NCI-H2171 treated with DMSO at 0.1 percent for 48 hours (cell line): ENCODE results near the gene KCNE3.

Source experiments
- DNase-seq: peaks from one replicate; lab custom pipeline; 2025; lab: John Stamatoyannopoulos, UW

KCNE3 gene

DNA sequence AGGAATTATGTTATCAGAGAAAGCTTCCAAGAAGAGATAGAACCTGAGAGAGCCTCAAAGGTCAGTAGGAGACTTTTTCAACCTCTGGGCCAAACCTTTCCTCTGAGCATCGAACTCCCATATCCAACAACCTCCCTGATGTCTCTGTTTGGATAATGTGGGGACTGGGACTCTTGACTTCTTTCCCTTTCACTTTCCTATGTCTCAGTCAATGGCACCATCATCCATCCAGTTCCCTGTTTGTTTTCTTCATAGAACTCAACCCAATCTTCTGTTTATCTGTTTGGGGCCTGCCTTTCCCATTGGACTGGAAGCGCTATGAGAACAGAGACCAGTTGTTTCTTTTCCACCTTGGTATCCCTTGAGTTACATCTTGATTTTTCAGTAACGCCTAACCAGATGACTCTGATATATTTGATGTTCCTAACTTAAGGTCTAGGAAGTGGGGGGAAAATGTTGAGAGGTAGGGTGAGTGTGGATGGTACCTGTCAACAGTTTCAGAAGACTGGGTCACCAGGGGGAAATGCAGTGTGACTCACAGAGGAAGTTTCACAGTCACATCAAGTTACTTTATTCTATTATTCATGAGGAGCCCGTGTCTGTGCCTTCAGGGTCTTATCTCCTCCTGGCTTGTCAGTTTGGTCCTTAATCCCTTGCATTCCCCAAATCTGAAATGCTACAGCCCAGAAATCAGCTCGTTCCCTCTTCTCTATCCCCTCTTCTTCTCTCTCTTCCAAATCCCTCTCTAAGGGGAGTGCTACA lies 4.5 kb upstream of the KCNE3 start:
- DNase-seq: no peak

DNA sequence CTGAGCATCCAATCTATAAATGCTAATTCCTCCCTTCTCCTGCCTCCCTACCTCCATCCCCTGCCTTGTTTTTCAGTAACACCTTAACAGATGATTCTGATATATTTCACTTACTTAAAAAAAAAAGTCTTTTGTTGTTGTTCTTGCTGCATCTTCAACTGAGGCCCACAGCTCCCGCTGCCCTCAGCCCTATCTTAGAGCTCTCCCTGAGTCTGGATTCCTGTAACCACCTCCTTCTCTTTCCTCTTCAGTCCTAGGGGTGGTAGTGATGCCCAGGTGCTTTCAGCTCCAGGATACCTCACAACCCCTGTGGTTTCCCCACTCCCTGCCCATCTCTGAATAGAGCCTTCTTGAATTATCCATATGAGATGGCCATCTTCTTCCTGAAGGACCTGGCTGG lies 3.7 kb upstream of the KCNE3 start:
- no peak for DNase-seq

DNA sequence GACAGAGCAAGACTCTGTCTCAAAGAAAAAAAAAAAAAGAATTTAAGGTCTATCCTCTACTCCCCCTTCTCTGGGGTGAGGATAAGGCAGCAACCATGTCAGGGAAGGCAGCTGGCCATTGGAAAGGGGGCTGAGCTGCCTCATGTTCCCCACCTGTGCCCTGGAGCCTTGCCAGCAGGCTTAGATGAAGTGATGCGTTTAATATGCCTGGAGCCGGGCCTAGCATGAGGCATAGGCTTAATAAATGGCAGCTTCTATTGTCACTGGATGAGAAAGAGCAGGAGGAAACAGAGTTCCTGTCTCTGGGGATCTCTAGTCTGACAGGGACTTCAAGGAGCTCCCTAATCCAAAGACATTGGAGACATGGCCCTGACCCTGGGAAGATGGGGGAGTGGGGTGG lies 3.2 kb upstream of the KCNE3 start:
- peak; percentile 87 for DNase-seq

DNA sequence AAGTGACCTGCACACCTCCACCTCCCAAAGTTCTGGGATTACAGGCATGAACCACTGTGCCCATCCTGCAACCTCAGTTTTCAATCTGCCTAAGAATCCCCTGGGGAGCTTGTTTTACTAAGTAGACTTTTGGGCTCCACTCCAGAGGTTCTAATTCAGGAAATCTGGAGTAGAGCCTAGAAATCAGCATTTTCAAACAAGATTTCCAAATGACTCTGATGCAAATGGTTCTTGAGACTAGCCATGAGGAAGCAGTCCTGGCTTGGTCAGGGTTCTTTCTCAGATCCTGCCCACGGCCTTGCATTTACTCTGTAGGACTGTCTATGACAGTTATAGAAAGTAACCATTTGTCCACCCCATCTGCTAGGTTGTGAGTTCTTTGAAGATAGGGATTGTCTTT lies 1.6 kb upstream of the KCNE3 start:
- DNase-seq: no peak

DNA sequence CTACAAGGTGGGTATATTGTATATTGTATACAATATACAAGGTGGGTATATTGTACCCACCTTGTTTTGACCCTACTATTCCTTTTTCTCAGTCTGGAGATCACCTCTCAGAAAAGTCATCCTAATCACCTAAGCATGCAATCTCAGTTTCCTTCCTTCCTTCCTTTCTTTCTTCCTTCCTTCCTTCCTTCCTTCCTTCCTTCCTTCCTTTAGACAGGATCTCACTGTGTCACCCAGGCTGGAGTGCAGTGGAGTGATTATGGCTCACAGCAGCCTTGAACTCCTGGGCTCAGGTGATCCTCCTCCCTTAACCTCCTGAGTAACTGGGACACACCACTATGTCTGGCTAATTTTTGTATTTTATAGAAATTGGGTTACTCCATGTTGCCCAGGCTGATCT lies 1.2 kb upstream of the KCNE3 start:
- DNase-seq: no peak

DNA sequence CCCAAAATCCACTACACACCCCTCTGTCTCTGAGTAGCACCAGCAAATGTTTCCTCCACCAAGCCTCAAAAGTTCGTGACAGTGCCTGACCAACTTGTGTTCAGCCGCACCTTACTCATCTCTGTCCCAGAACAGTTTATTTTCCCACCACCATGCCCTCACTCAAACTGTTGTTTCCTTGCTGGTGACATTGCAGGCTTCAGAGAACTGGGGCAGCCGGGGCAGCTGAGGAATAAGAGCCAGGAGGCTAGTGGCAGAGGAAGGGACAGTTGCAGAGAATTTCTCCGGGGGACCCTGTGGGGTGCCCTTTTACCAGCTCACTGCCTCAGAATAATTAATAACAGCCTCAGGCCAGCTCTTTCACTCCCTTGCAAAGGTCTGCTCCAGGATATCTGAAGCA lies 709 bp upstream of the KCNE3 start:
- DNase-seq: no peak

DNA sequence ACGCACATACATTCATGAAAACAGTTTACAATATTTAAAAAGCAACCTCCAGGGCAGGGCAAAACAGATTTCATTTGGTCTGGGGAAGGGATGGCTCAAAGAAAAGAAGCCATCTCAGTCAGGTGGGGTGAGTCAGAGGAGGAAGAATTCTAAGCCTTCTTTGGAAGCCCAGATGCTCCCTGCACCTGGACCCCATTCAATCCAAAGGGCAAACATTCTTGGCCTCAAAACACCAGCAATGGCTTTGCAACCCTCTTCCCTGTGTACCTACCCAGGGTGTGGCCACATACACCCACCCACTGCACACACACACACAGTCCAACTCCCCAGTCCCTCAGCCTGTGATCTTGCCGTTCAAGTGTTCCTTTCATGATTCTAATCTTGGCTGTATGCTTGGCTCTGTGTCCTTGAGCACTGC lies 2.0 kb downstream of the KCNE3 start:
- no peak for DNase-seq

DNA sequence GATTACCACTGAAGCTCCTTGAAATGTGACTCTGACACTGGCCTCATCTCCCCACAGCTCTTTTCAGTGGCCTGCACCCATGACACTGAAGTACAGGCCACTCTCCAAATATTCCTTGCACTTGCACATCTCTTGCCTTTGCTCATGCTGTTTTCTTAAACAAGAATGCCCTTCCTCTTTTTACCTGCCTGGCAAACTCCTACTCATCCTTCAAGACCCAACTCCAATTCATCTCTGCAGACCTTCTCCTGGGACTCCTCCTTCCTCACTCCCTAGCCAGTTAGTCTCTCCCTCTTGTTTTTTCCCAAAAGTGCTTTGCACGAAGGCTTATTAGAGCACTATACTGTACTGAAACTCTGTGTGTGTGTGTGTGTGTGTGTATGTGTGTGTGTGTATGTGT lies 2.6 kb downstream of the KCNE3 start:
- no peak for DNase-seq

DNA sequence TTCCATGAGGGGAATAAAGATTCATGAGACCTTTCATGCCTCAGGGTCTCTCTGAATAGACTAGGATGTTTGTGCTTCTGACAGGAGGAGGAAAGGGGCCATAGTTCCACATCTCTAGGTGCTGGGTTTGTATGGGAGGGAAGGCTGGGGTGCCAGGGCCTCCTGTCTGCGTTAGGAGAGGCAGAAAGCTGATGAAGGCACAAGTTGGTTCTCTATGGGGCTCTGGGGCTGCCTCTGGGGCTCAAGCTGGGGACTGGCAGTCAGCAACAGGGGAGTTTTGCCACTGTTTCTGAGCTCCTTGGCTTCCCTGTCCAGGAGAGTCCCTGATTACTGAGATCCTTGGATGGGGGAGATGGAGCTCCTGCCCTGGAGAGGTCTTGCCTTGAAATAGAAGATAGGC lies 4.1 kb downstream of the KCNE3 start:
- no peak for DNase-seq

DNA sequence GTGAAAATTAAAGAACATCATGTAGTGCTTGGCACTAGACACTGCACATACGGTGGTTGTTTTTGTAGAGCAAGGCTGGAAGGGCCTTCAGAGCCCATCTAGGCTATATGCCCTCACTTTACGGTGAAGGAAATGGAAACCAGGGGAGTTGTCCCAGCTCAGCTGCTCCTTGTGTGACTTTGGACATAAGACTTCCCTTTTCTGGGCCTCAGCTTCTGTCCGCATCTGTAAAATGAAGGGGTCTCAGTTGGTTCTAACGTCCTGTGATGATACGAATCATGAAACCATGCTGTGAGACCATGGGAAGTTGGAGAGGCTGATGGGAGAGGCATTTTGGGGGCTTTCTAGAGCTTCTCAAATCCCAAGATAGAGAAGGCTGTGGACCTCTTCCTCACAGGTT lies 4.7 kb downstream of the KCNE3 start:
- DNase-seq: no peak

DNA sequence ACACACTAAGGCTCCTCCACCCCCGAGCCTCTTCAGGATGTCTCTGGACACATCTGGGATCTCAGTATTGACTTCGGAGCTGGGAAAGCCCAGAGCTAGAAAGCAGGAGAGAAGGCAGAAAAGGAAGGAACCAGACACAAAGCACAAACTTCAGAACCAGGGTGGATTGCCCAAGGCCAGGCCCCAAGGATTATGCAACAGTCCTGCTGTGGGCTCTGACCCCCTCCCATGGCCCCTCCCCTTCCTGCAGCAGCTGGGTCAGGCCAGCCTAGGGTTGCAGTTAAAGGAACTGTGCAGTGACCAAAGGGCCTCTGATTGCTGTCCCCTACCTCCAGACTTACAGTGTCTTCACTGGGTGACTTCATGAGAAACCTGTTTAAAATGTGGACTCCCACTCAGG lies 5.3 kb downstream of the KCNE3 start:
- DNase-seq: no peak

DNA sequence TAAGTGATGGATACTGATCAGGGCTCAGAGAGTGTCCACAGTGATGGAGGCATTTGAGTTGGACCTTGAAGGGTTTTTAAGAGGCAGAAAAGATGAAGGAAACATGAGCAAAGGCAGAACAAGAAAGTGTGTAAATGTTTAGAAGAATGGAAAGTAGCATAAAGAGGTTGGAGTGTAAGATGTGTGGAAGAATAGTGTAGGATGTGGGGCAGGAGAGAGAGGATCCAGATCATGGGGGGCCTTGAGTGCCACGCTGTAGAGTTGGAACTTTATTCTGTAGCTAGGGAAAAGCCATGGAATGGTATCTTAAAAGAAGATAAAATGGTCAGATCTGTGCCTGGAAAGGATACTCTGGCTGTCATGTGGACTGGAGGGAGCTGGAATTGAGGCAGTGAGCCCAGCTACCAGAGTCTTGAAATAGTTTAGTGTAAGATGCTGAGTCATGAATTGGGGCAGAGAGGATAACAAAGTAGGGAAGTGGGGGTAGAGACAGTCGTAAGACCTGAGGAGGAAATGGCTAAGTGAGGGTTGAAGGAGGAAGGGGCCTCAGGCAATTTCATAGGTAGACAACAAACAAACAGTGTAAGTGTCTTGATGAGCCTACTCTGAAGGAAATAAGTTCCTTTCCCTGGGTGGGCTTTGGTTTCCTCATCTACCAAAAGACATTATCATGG lies 6.7 kb downstream of the KCNE3 start:
- no peak for DNase-seq

DNA sequence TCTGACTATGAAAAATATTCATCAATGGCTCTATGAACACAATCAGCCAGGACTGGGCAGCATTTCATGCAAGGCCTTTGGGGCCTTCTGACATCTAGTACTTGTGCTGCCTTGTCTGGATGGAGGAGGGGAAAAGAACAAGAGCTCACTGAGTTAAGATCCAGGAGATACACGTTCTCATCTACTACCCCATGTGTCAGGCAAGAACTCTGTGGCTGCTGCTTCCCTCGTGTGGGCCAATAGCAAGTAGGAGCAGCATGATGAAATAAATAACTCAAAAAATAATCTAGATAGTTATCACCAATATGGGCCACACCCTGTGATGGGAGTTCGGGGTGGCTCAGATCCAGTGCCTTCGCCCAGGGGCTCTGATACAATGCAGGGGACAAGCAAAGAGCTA lies 7.3 kb downstream of the KCNE3 start:
- DNase-seq: no peak

DNA sequence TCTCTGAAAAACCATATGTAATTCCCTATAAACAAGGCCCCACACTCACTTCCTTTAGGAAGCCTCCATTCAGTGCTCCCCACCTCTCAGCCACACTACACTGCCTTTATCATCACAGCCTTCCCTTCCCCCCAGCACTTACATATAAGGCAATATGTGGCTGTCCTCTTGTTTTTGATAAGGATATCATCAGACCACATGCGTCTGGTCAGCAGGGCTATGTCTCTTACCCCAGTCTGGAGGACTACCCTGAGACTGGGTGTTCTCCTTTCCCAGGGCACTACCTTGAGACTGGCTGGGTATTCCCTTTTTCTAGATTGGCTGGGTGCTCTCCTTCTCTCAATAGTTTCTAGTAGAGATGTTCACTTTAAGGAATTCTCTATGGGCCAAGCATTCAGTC lies 7.8 kb downstream of the KCNE3 start:
- no peak for DNase-seq

DNA sequence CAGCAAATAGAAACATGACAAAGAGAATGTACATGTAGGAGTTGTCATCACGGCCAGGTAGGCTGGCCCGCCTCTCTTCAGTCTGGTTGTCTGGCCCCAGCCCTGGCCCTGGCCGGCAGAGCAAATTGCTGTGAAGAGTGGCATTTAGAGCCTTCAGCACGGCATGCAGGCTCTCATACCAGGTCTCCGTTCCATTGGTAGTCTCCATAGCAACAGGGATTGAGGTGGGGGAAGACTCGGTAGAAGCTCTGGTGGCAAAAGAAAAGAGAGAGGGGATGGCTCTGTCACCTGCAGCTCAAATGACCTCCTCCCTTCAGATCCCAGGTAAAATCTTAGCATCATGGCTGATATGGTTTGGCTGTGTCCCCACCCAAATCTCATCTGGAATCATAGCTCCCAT lies 10.0 kb downstream of the KCNE3 start:
- DNase-seq: no peak

DNA sequence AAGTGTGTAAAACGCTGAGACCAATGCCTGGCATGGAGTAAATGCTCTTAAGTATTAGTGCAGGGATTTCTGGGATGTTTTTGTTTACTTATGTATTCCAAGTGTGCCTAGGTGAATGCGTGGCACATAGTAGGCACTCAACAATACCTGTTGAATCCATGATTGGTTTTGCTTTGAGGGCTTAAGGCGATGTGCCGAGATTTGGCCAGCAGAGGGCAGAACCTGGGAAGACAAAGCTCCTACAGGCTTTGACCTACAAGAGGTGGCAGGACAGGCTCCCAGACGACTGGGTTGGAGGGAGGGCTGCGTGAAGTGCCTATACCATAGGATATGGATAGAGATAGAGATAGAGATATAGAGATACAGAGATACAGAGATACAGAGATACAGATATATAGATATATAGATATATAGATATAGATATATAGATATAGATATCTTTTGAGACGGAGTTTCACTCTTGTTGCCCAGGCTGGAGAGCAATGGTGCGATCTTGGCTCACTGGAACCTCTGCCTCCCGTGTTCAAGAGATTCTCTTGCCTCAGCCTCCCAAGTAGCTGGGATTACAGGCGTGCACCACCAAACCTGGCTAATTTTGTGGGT lies 13.9 kb downstream of the KCNE3 start:
- peak; percentile 4 for DNase-seq

DNA sequence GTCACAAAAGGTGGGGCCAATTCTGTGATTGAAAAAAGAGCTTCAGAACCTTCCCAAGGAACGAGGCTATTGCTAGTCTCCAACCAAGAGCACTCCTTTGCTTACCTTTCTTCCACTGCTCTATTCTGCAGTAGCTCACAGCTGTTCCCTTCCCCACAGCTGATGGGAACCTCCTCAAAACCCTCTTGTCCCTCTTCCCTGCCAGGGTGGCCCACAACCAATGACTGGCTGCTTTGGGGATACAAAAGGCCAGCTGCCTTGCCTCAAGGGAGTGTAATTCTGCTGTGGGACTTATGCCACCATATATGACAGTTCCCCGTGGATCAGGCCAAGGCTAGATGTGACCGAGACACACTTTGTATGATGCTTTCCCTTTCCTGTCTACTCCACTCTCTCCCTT lies 15.0 kb downstream of the KCNE3 start:
- DNase-seq: no peak

DNA sequence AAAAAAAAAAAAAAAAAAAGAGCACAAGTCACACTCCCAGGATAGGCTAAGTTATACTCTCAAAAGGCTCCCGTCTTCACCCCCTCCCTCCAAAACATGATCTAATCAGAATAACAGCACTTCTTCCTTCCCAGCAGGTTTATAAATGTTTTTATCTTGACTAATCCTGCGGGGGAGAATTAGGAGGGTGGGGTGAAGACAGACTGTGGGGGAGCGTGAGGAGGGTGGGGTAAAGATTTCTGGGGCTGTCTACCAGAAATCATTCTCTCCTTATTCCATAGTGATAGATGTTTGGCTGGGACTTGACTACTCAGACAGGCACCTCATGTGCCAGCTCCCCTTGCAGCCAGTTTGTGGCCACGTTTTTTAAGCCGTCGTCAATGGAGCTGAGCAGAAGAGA lies 17.0 kb downstream of the KCNE3 start:
- no peak for DNase-seq

DNA sequence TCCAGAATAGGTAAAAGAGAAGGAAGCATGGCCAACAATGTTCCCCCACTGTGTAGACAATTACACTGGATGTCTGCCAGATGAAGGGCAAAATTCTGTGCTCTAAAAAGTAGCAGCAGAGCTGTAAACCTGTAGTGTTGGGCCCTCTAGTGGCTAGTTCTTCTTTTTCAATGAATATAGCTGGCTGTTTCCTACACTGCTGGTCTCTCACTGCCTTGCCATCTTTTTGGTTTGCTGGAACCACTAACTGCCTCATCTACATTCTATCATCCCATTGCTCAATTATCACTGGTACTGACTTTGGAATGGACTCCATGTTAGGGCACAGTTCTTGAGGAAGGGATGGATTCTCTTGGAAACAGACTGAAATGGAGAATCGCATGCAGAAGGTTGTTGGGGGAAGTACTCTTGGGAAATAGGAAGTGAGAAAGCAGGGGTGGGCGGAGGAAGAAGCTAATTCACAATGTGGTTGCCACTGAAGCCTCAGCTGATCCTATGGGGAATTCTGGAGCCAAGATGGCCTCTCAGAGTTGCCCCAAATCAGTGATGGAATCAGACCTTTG lies 17.9 kb downstream of the KCNE3 start:
- DNase-seq: peak; percentile 64

DNA sequence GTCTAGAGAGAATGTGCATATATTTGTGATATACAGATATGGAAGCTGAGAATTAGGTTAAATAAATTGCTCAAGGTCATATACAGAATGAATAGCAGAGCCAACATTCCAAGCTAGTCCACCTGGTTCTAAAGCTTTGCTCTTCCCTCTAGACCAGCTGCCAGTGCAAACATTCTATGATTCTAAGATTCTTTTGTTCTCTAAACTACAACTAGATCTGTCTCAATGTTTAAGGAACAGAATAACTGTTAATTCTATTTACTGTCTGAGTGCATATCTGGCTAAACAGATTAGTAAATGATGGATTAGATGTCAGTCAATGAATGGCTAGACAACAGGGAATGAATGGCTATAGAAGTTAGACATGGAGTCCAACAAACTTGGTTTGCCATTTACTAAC lies 19.6 kb downstream of the KCNE3 start:
- DNase-seq: no peak

DNA sequence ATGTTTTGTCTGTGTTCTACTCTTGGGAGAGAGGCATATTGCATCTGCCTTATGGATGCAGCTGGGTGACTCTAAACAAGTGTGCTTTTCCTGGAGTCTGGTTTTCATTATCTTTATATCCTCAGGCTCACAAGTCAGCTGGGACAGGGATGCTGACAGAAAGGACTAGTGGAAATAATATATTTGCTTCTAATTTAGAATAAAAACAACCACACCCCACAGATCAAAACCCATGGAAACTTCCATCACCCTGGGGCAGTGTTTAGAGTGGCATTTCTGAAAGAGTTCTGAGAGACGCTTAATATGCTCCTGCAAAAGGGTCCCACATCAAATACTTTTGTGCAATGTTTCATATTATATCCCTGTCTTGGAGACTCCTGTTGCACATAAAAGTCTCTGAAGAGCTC lies 20.8 kb downstream of the KCNE3 start:
- no peak for DNase-seq

DNA sequence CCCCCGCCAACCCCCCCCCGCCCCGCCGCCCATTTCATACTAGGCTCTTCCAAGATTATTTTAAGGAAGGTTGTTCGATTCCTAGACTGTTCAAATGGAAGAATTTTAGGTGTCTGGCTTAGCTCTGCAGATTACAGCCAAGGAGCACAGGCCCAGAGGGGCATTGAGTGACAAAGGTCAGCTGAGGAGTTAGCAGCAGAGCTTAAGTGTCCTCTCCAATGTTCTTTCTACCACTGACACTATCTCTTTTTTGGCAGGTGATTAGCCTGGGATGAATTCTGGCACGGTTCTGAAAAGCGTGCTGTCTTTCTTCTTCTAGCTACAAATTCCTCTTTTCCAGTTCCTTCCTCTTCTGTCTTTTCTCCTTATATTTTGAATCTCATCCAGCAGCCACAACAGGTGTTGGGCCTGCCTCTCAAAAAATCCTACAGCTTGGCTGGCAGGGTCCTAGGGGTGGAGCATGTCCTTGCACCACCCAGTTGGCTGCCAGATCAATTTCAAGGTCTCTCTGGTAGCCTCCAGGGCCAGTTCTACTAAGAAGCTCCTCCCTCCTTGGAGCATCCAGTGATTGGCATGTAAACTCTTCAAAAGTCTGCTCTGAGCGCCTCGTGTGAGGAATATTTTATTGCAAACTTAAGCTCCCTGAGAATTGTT lies 23.0 kb downstream of the KCNE3 start:
- DNase-seq: peak; percentile 14
